Inferior parietal cortex (tissue), 1 donor: ENCODE measurements around the gene PSME3.
"Not testable (repeated sequence)": the region's sequence is repeated elsewhere in the genome, so short reads cannot be mapped to it uniquely, and the experiment has no call there.

ENCODE experiments used
- DNase-seq: peaks from one replicate; pipeline ENCODE4 v3.0.0-alpha.2; 2016; ENCODE audit errors: extremely low spot score

PSME3 gene

DNA sequence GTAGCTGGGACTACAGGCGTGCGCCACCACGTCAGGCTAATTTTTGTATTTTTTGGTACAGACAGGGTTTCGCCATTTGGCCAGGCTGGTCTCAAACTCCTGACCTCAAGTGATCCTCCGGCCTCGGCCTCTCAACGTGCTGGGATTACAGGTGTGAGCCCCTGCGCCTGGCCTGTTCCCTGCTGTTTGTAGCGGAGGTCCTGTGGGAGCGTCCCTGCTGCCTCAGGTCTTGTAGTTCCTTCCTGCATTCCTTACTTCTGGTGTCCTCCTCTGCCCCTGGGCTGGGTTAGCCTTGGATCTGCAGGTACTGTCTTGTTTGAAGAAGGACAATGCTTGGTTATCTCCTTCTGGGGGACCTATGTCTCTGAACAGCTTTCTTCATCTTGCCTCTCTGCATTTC, 43.8 kb downstream of the PSME3 start:
- DNase-seq = no peak

DNA sequence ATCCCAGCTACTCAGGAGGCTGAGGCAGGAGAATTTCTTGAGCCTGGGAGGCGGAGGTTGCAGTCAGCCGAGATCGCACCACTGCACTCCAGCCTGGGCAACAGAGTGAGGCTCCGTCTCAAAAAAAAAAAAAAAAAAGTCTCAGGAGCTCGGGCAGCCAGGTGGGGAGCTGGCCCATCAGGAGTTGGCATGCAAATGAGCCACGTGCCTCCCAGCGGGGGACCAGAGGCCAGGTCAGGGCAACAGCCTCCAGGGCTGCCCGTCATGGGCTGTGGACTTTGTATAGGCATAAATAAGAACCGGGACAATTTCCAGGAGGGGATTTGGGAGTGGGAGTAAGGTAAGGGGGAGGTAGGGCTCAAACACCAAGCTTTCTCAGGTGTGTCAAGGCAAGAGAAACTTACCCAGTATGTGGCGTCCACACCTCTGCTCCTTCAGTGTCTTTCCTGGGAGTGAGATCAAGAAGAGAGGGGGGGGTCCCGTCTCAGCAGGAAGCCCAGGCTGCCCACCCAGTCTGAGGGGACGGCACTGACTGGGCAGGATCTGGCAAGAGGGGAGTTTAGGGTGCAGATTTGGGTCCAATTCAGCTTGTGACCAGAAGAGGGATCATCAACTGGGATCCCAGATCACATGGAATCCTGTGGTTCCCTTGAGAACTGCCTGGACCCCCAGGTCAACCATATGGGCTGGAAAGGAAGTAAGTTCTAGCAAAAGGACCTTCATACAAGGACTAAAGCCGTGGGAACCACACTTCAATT, 45.1 kb downstream of the PSME3 start:
- DNase-seq = no peak

DNA sequence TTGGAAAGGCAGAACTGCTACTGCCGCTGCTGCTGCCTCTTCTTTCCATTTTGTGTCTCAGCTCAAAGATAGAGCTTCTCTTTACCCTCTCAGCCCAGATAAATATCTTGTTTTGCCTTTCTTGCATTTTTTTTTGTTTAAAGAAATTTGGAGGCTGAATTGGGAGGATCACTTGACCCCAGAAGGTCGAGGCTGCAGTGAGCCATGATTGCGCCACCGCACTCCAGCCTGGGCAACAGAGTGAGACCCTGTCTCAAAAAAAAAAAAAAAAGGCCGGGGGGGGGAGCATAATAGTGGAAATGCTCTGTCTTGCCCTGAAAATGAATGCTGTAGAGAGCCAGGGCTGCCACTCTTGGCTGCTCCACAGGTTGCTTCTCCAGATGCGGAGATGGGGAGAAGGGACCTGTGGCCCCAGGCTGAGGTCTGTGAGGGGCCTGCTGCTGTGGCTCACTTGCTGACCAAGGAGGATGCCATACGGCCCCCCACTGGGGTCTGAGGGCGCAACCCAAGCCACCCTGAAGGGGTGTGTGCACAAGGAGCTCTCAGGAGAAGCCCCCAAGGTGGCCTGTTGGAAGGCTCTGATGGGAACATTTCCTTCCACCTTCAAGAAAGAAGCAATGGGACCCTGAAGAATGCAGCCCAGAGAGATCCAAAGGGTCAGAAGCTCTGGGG, 45.9 kb downstream of the PSME3 start:
- DNase-seq = no peak

DNA sequence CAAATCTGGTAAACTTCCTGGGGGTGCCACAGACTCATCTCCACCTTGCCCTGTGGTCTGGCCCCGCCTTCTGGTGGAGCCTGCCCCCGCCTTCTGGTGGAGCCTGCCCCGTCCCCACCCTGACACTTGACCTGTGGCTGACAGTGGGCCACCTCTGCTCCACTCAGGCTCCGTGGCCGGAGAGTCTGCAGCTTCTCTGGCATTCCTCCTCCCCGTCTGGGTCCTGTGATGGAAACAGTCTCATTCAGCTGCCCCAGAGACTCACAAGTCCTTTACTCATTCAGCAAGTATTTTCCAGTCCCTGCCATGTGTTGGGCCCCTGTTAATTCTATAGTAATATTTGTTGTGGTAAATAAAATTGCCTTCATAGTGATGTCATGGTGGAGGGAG, 46.4 kb downstream of the PSME3 start:
- DNase-seq = no peak

DNA sequence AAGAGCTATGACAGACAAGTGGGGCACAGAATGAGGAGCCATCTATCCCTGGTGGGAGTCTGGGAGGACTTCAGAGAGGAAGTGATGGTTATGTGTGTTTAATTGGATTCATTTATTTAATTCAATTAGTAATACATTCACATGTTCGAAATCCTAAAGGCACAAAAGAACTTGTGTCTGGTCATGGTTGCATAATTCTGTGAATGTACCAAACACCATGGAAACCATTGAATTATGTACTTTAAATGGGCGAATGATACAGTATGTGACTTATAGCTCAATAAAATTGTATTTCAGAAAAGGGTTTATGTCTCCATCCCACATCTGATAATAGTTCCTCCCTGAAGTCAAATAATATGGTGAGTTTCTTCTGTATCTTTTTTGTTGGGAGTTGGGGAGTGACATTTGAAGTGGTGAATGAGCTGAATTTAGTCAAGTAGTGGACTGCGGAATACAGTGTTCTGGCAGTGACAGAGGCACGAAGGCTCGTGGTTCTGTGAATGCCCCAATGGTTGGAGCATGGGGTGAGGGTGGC, 47.6 kb downstream of the PSME3 start:
- no peak for DNase-seq

DNA sequence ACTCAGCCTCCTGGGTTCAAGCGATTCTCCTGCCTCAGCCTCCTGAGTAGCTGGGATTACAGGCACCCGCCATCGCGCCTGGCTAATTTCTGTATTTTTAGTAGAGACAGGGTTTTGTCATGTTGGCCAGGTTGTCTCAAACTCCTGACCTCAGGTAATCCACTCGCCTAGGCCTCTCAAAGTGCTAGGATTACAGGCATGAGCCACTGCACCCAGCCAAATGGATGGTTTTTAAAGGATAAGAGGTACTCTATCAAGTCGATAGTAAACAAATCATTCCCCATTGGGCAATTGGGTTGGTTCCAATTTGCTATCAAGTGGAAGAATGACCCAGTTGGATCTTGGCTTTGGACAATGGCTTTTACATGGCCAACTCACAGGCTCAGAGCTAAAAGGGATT, 48.5 kb downstream of the PSME3 start:
- DNase-seq = not testable (repeated sequence)

DNA sequence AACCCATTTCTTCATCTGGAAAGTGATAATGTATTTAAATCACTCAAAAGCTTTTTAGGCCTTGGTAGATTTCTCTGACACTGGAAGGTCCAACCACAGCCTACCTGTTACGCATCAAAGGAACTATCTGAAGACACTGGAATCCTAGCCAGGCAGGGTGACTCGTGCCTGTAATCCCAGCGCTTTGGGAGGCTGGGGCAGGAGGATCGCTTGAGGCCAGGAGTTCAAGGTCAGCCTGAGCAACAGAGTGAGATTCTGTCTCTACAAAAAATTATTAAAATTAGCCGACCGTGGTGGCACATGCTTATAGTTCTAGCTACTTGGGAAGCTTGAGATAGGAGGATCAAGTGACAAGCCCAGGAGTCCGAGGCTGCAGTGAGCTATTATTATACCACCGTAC, 49.0 kb downstream of the PSME3 start:
- DNase-seq = no peak

DNA sequence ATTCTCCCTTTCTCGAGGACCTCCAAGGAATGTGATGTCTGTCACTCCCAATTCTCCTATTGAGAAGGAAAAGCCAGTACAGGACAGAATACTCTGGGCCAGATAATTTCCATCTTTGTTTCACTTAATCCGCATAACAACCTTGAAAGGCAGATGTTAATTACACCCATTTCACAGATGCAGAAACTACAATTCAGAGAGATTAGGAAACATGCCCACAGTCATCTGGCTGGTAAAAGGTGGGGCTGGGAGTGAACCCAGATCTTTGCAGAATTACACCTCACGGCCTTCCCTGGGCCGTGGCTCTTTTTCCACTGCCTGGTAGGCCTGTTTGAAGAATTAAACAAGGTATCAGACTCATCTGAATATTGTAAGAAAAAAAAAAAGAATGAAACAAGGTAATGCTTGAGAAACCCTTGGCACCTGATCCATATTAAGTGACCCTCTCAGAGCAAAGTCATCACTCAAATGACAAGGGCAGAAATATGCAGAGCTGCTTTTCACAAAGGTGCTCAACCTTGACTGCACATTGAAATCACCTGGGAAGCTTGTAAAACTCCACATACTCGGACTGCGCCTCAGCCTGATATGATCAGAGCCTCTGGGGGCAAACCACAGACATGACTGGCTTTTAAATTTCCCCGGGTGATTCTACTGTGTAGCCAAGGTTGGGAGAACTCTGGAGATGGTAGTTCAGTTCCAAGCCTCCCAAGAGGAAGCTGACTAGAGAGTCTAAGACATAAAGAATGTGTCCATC, 50.8 kb downstream of the PSME3 start:
- DNase-seq = no peak

DNA sequence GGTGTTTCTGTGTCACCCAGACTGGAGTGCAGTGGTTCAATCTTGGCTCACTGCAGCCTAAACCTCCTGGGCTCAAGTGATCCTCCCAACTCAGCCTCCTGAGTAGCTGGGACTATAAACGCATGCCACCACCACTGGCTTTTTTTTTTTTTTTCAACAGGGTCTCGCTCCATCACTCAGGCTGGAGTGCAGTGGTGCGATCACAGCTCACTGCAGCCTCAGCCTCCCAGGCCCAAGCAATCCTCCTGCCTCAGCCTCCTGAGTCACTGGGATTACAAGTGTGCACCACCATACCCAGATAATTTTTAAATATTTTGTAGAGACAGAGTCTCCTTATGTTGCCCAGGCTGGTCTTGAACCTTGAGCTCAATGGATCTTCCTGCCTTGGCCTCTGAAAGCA, 52.6 kb downstream of the PSME3 start:
- not testable (repeated sequence) for DNase-seq

DNA sequence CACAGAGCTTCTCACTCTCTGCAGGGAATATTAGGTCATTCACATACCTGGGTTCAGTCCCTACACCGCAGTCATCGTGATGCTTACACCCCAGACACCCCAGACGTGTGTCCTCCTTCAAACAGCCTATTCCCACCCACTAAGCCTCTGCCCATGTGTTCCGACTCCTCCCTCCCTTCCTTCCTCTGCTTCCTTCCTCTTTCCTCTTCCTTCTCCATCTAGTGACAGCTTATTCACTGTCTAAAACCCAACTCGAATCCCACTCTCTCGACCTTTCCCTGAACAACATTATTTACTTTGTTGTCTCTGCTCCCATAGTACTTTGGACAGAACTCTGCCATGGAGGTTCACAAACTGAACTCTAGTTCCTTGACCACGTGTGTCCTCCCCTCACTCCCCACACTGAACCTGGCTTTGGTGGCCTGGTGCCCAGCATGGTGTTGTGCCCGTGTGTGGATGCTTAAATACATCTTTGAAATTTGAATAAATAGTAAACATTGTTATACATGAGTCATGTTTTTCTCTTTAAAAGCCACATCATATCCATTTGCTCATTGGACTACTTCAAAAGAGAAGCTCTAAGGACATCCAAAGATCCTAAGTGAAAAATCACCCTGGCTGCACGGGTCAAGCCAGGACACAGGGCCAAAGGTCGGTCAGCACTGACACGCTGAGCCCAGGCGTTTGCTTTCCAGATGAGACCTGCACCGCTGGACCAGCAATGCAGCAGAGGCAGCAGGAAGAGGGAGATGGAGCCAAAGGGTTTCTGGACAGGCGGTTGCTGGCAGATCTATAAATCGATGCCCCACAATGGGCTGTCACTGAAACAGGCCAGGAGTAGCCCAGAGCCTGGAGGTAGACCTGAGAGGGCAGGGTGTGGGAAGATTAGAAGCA, 53.3 kb downstream of the PSME3 start:
- no peak for DNase-seq

DNA sequence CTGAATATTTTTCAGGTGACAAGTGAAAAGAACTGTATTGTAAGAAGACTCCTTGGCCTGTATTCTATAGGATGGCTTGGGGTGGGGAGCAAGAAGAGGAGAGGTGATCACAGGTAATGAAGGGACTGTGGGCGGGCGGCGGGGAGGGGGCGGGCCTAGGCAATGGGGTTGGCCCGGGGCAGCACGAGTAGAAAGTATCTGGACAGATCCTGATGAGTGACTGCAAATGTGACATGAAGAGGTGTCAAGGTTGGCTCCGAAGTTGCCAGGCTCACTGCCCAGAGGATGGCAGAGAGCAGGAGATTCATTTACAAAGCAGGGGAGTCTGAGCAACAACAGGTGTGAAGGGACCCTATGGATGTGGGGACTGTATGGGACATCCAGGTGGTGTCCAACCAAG, 56.6 kb downstream of the PSME3 start:
- DNase-seq = no peak

DNA sequence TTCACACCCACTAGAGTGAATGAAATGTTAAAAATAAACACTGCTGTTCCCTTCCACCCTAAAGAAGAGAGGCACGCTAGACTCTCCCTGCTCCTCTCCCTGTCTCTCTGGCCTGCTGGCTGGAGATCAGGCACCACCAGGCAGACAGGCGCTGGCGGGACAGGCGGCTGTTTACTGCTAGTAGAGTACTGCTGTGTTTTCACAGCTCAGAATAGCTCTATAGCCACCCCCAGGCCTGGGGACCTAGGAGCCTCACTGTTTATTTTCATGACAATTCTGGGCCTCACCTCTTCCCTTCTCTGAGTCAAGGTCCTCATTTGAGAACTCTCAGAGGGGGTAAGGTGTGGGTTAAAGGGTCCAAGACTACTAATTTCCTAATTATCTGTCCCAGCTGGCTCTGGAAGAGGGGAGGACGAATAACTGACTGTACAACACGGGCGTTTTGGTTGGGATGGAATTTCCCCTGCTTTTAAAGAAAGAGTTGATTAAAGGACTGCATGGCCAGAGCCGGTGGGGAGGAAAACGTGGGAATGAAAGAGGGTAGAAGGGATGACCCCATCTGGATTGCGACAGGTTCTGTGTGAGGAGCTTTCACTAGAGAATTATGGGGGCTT, 58.4 kb downstream of the PSME3 start:
- no peak for DNase-seq

DNA sequence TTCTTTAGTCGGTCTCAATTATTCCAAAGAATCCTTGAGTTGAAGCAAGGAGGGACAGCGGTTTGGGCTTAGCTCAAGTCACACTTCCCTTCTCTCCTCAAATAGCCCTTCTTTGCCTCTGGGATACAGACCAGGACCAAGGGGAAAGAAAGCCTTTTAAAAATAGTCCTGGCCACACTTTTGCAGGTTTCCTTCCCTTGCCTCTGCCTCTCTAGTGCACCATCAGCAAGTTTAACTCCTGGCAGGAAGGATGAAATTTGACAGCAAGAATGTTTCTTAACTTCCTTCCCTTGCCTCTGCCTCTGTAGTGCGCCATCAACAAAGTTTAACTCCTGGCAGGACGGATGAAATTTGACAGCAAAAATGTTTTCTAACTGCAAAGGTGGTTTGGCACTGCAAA, 60.2 kb downstream of the PSME3 start:
- no peak for DNase-seq
